Testis (tissue), 2 donors: ENCODE results near the gene KLRF2.

Experiments
- CTCF ChIP-seq, 3 experiments: fragments of 450-650 bp in 2 of 3; fragments of 200-600 bp in 1 of 3; sonication (generic) in 1 of 3; IDR thresholded peaks; one replicate each; pipeline ENCODE4 v1.5.1; 2016 to 2019; ENCODE audit warnings: antibody characterized with exemption in 3 of 3, mild to moderate bottlenecking in 2 of 3, moderate library complexity in 1 of 3
- POLR2A ChIP-seq: fragments of 450-650 bp; IDR thresholded peaks from one replicate; pipeline ENCODE4 v1.6.1; 2017; ENCODE audit warnings: antibody characterized with exemption, mild to moderate bottlenecking, moderate library complexity

DNA sequence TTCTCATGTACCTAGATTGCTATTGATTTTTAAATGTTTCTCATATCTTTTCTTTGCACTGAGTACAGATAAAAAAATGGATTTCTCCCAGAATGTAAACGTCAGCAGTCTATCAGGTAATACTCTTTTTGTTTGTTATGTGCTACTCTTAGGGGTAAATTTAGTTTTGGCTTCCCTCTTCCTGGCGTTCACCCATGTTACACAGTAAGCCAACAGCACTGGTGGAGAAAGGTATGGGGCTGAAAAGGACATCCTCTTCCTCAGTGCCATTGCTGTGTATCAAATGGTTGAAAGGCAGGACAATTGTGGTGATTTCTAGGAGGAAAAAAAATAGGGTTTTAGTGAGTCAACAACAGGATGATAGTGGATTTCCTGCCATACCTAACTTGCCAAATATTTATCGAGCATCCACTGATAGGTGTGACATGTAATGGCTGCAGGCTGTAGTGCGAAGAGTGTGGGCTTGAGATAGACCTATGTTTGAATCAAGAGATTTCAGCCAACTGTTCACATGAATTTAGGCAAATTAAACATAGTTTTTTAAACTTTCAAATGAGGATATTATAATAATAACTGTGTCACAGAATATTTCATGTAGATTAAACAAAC is 7.5 kb downstream of the KLRF2 start:
- TF ChIP-seq CTCF (IDR thresholded peaks at IDR 0.05) (no peak), POLR2A (no peak)
